CD4-positive, alpha-beta memory T cell (primary cell): ENCODE measurements around the gene GRB2. TPM values are rescaled to one million over a fixed set of nuclear protein-coding genes. Genes with fewer than 3 reads are reported as not detected.
A peak's percentile ranks its signal among the peaks of the same experiment; 100 is the strongest.
"Not testable (repeated sequence)": the region's sequence is repeated elsewhere in the genome, so short reads cannot be mapped to it uniquely, and the experiment has no call there.

ENCODE experiments used
- CTCF ChIA-PET: fragments of 350-600 bp; sonication (Branson Sonifier 250); formaldehyde crosslinking; loops from one replicate; lab custom pipeline; 2021; ENCODE audit warnings: inconsistent platforms; ENCODE audit not compliant: partially characterized antibody; lab: Charles Lee
- POLR2A ChIA-PET: fragments of 350-600 bp; sonication (Branson Sonifier 250); formaldehyde crosslinking; loops from one replicate; lab custom pipeline; 2021; ENCODE audit not compliant: partially characterized antibody; lab: Charles Lee
- DNase-seq, 5 donors: peaks; one replicate each; pipeline versions ENCODE4 v3.0.0 to v3.0.0-alpha.2; 2020 to 2022; ENCODE audit warnings: mixed read lengths in 1 of 5
- H3K27ac ChIP-seq: one replicate; pipeline ENCODE4 v1.7.0; 2013; ENCODE audit warnings: low read depth, low read length
- H3K27me3 ChIP-seq: 2 replicates; pipeline ENCODE4 v1.7.0; 2013; ENCODE audit warnings: mild to moderate bottlenecking, low read length, moderate library complexity; ENCODE audit not compliant: insufficient read depth
- H3K36me3 ChIP-seq: 2 replicates; pipeline ENCODE4 v1.7.0; 2013; ENCODE audit warnings: mild to moderate bottlenecking, low read length, moderate library complexity; ENCODE audit not compliant: insufficient read depth
- H3K4me1 ChIP-seq: 2 replicates; pipeline ENCODE4 v1.7.0; 2013; ENCODE audit warnings: mild to moderate bottlenecking, low read length, moderate library complexity; ENCODE audit not compliant: insufficient read depth
- H3K4me3 ChIP-seq, 2 donors: one replicate each; pipeline ENCODE4 v1.7.0; 2013; ENCODE audit warnings: low read length in 2 of 2, mild to moderate bottlenecking in 1 of 2
- H3K9me3 ChIP-seq, 2 donors: one replicate each; pipeline ENCODE4 v1.7.0; 2013; ENCODE audit warnings: low read length in 2 of 2, control low read depth in 1 of 2; ENCODE audit not compliant: control insufficient read depth in 1 of 2
- H3K27ac Mint-ChIP-seq, 7 donors: one replicate each; pipeline ENCODE4 v1.8.0; 2020 to 2021; ENCODE audit warnings: mixed read lengths in 7 of 7, mild to moderate bottlenecking in 6 of 7, inconsistent platforms in 3 of 7, moderate library complexity in 3 of 7
- H3K27me3 Mint-ChIP-seq, 2 donors: one replicate each; pipeline ENCODE4 v1.8.0; 2020 to 2021; ENCODE audit warnings: mixed read lengths in 2 of 2
- H3K36me3 Mint-ChIP-seq, 2 donors: one replicate each; pipeline ENCODE4 v1.8.0; 2020 to 2021; ENCODE audit warnings: mixed read lengths in 2 of 2, inconsistent platforms in 1 of 2, mild to moderate bottlenecking in 1 of 2
- H3K4me1 Mint-ChIP-seq, 4 donors: one replicate each; pipeline ENCODE4 v1.8.0; 2020 to 2021; ENCODE audit warnings: mixed read lengths in 4 of 4, mild to moderate bottlenecking in 1 of 4
- H3K4me3 Mint-ChIP-seq, 8 donors: one replicate each; pipeline ENCODE4 v1.8.0; 2020 to 2021; ENCODE audit warnings: mixed read lengths in 8 of 8, mild to moderate bottlenecking in 7 of 8, moderate library complexity in 6 of 8, inconsistent platforms in 3 of 8
- H3K9me3 Mint-ChIP-seq, 8 donors: one replicate each; pipeline ENCODE4 v1.8.0; 2020 to 2021; ENCODE audit warnings: mixed read lengths in 8 of 8, mild to moderate bottlenecking in 5 of 8, inconsistent platforms in 3 of 8, moderate library complexity in 1 of 8
- intact Hi-C: fragments of 100-400 bp; cut with micrococcal nuclease; formaldehyde crosslinking; loops from one replicate; pipeline ENCODE4 v1.15.1; 2023
- polyA plus RNA-seq, 2 donors: library from polyadenylated mRNA; unstranded; fragments of 300-500 nt; fragmentation: Illumina TruSeq; gene quantifications; one replicate each; pipeline ENCODE4 v1.2.3, GENCODE V29; 2021
- total RNA-seq, 2 experiments: library from RNA; stranded (reverse); gene quantifications; one replicate each; pipeline ENCODE4 v1.2.3, GENCODE V29; 2021

Gene GRB2
- total RNA-seq (100 to 1,000 TPM; 131 to 133 TPM), polyA plus RNA-seq (100 to 1,000 TPM; 129 to 155 TPM)

- DNase-seq: peak; percentile 99 to 100 (median 100)
- ChIA-PET CTCF (interaction anchor here (0.9 to 4.7 kb wide), 9 partner anchors 9 to 136 kb away, joined by 3 to 63 read pairs (median 4); partner anchors contain the start of genes SLC25A19 and TSEN54), POLR2A (interaction anchor here (0.5 to 3.7 kb wide), 33 partner anchors 10 to 532 kb away, joined by 3 to 32 read pairs (median 4); partner anchors contain the start of genes ATP5PD, FDXR, GGA3 and KCTD2)
- Histone ChIP-seq H3K27me3 (no peaks in the 10 kb centered on the region), H3K4me3 (peak within 1 kb of the TSS; percentile 88 to 92), H3K36me3 (no peaks in the 10 kb centered on the region), H3K9me3 (no peaks in the 10 kb centered on the region), H3K27ac (peak within 1 kb of the TSS; percentile 89), H3K4me1 (peaks cover 43% of the 10 kb centered on the region)
- H3K36me3 Mint-ChIP-seq: peaks cover 0 to 20% of the 10 kb centered on the region in 2 donors
- peaks cover 0 to 1% (median 0%) of the 10 kb centered on the region in 8 donors for H3K9me3 Mint-ChIP-seq
- H3K27ac Mint-ChIP-seq: peak within 1 kb of the TSS; percentile 91 to 99 (median 96)
- intact Hi-C loops: loop anchor here (1.0 kb wide), 6 partner anchors 12 to 222 kb away; partner anchors contain the start of genes GGA3, LLGL2, MRPS7 and SLC25A19
- H3K27me3 Mint-ChIP-seq: no peaks in the 10 kb centered on the region
- H3K4me3 Mint-ChIP-seq: peak within 1 kb of the TSS; percentile 96 to 99 (median 97)
- peaks cover 25 to 54% (median 37%) of the 10 kb centered on the region in 4 donors for H3K4me1 Mint-ChIP-seq
Measured at GRCh38 chr17:75405365-75406221, at the start of gene GRB2. Gene GRB2, minus strand, starts transcription at chr17:75405678. Its CDS starts 12,050 bp downstream, at chr17:75393628.

DNA sequence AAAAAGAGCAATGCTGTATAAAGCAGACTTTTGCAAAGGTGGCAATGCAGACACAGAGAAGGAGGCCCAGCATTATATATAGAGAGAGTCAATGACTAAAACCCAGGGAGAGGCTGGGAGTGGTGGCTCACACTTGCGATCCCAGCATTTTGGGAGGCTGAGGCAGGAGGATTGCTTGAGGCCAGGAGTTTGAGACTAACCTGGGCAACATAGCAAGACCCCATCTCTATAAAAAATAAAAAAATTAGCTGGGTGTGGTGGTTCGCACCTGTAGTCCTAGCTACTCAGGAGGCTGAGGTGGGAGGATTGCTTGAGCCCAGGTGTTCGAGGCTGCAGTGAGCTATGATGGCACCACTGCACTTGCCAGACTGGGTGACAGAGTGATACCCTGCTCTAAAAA is 49.2 kb upstream of the GRB2 start:
- intact Hi-C loops, H3K27me3 ChIP-seq, DNase-seq, H3K9me3 ChIP-seq, H3K27ac Mint-ChIP-seq, H3K27me3 Mint-ChIP-seq, H3K27ac ChIP-seq, H3K36me3 ChIP-seq, H3K9me3 Mint-ChIP-seq, H3K4me3 ChIP-seq, H3K36me3 Mint-ChIP-seq: not testable (repeated sequence)
- POLR2A ChIA-PET: interaction anchor here (0.7 to 1.6 kb wide), 2 partner anchors 62 to 65 kb away, joined by 3 to 7 read pairs; partner anchors contain the start of gene TSEN54
- peaks cover 15 to 31% (median 24%) of the 10 kb centered on the region in 4 donors for H3K4me1 Mint-ChIP-seq
- CTCF ChIA-PET: interaction anchor here (3.6 kb wide), 1 partner anchor 26 kb away, joined by 25 read pairs; no protein-coding TSS in a partner anchor
- peak overlapping the region in 2 of 8 donors; percentile 28 to 45 for H3K4me3 Mint-ChIP-seq
- H3K4me1 ChIP-seq: peaks cover 18% of the 10 kb centered on the region

DNA sequence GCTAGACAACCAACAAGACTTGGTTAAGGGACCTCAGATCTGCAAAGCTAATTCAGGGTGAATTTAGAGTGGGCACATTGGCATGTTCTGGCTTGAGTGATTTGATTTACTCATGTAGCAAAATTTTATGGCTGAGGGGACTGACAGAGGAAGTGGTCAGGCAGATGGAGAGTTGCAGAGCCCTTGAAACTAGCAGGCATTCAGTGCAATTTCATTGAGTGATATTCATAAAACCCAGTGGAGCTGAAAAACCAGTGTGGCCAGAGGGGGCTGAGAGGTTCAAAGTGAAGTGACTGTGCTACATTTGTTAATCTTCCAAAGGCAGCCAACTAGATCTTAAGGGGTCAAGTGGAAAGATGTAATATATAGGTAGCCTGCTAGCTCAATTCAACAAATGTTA is 48.7 kb upstream of the GRB2 start:
- ChIA-PET CTCF (interaction anchor here (3.6 kb wide), 1 partner anchor 26 kb away, joined by 25 read pairs; no protein-coding TSS in a partner anchor), POLR2A (interaction anchor here (1.6 kb wide), 1 partner anchor 62 kb away, joined by 7 read pairs; the partner anchor contains the start of gene TSEN54)
- Histone ChIP-seq H3K4me3 (no peak overlapping the region), H3K9me3 (no peaks in the 10 kb centered on the region), H3K4me1 (peaks cover 18% of the 10 kb centered on the region), H3K27ac (no peak overlapping the region), H3K36me3 (no peaks in the 10 kb centered on the region), H3K27me3 (no peaks in the 10 kb centered on the region)
- Mint-ChIP-seq H3K27ac (peak overlapping the region in 1 of 7 donors; percentile 81), H3K4me3 (peak overlapping the region in 1 of 8 donors; percentile 45), H3K9me3 (no peaks in the 10 kb centered on the region), H3K27me3 (no peaks in the 10 kb centered on the region), H3K36me3 (peaks cover 0 to 5% of the 10 kb centered on the region in 2 donors), H3K4me1 (peaks cover 14 to 26% (median 21%) of the 10 kb centered on the region in 4 donors)
- DNase-seq: no peak
- intact Hi-C loops: no loop called here

- intact Hi-C loops: no loop called here
Measured at GRCh38 chr17:75450270-75450669, 44.8 kb upstream of the GRB2 start.

GRCh38 chr17:75447951-75448856 is 42.7 kb upstream of the GRB2 start:
- no peaks in the 10 kb centered on the region for H3K4me1 ChIP-seq
- intact Hi-C loops: no loop called here
- ChIA-PET CTCF (interaction anchor here (1.2 kb wide), 1 partner anchor 19 kb away, joined by 3 read pairs; no protein-coding TSS in a partner anchor), POLR2A (interaction anchor here (1.0 to 1.4 kb wide), 2 partner anchors 8 to 10 kb away, joined by 3 to 5 read pairs; partner anchors contain the start of gene TMEM94)
- no peaks in the 10 kb centered on the region for H3K27me3 ChIP-seq
- Mint-ChIP-seq H3K36me3 (no peaks in the 10 kb centered on the region), H3K27me3 (no peaks in the 10 kb centered on the region), H3K9me3 (no peaks in the 10 kb centered on the region), H3K4me3 (no peak overlapping the region), H3K4me1 (no peaks in the 10 kb centered on the region), H3K27ac (no peak overlapping the region)
- no peaks in the 10 kb centered on the region for H3K9me3 ChIP-seq
- no peak overlapping the region for H3K4me3 ChIP-seq
- no peaks in the 10 kb centered on the region for H3K36me3 ChIP-seq
- no peak for DNase-seq
- H3K27ac ChIP-seq: no peak overlapping the region

More at GRCh38 chr17:75450270-75450669, 44.8 kb upstream of the GRB2 start:
- Histone ChIP-seq H3K9me3 (no peaks in the 10 kb centered on the region), H3K27ac (no peak overlapping the region), H3K36me3 (no peaks in the 10 kb centered on the region), H3K4me3 (no peak overlapping the region), H3K27me3 (no peaks in the 10 kb centered on the region), H3K4me1 (no peaks in the 10 kb centered on the region)
- Mint-ChIP-seq H3K4me3 (no peak overlapping the region), H3K27ac (peak overlapping the region in 1 of 7 donors; percentile 73), H3K9me3 (no peaks in the 10 kb centered on the region), H3K27me3 (no peaks in the 10 kb centered on the region), H3K36me3 (no peaks in the 10 kb centered on the region), H3K4me1 (peaks cover 0 to 1% (median 0%) of the 10 kb centered on the region in 4 donors)
- POLR2A ChIA-PET: no interaction called here
- CTCF ChIA-PET: interaction anchor here (0.6 kb wide), 1 partner anchor 39 kb away, joined by 3 read pairs; no protein-coding TSS in a partner anchor
- DNase-seq: no peak

- H3K4me1 ChIP-seq, POLR2A ChIA-PET, H3K27me3 ChIP-seq, H3K27me3 Mint-ChIP-seq, H3K9me3 Mint-ChIP-seq, H3K27ac Mint-ChIP-seq, H3K4me3 ChIP-seq, H3K36me3 ChIP-seq, H3K9me3 ChIP-seq, DNase-seq, H3K27ac ChIP-seq, H3K36me3 Mint-ChIP-seq, intact Hi-C loops, H3K4me3 Mint-ChIP-seq, H3K4me1 Mint-ChIP-seq: not testable (repeated sequence)
- CTCF ChIA-PET: interaction anchor here (0.7 kb wide), 1 partner anchor 167 kb away, joined by 3 read pairs; no protein-coding TSS in a partner anchor
Measured at GRCh38 chr17:75445896-75446295, 40.4 kb upstream of the GRB2 start.
